Heart right ventricle (tissue), 16 donors: ENCODE results near the gene OR52E6. TPM values are rescaled to one million over a fixed set of nuclear protein-coding genes. Genes with fewer than 3 reads are reported as not detected.

Experiments used
- ATAC-seq, 8 donors: fragments of 200-7000 bp; cut with Tn5 transposase; one replicate each; pipeline ENCODE4 v1.9.1; 2020; ENCODE audit warnings: mild to moderate bottlenecking in 8 of 8, moderate library complexity in 8 of 8, moderate number of reproducible peaks in 1 of 8
- DNase-seq, 2 donors: peaks; one replicate each; pipeline ENCODE4 v3.0.0-alpha.2; 2020
- H3K27ac ChIP-seq, 10 donors: fragments of 200-600 bp; sonication (generic) in 2 of 10; one replicate each; pipeline versions ENCODE4 v1.5.0 to v1.8.0; 2020 to 2022; ENCODE audit warnings: mild to moderate bottlenecking in 3 of 10
- H3K27me3 ChIP-seq, 7 donors: fragments of 200-600 bp; one replicate each; pipeline ENCODE4 v1.8.0; 2021 to 2022; ENCODE audit warnings: mild to moderate bottlenecking in 2 of 7
- H3K36me3 ChIP-seq, 9 donors: fragments of 200-600 bp; sonication (generic) in 1 of 9; one replicate each; pipeline versions ENCODE4 v1.5.0 to v1.8.0; 2020 to 2022; ENCODE audit warnings: mild to moderate bottlenecking in 2 of 9
- H3K4me1 ChIP-seq, 9 donors: fragments of 200-600 bp; sonication (generic) in 1 of 9; one replicate each; pipeline versions ENCODE4 v1.5.0 to v1.8.0; 2020 to 2022; ENCODE audit warnings: mild to moderate bottlenecking in 4 of 9
- H3K4me3 ChIP-seq, 10 donors: fragments of 200-600 bp; sonication (generic) in 2 of 10; one replicate each; pipeline versions ENCODE4 v1.5.0 to v1.8.0; 2020 to 2022; ENCODE audit warnings: mild to moderate bottlenecking in 7 of 10, moderate library complexity in 2 of 10
- H3K9me3 ChIP-seq, 11 donors: fragments of 200-600 bp in 10 of 11; sonication (generic) in 2 of 11; one replicate each; pipeline versions ENCODE4 v1.5.0 to v1.8.0; 2013 to 2022; ENCODE audit warnings: mild to moderate bottlenecking in 2 of 11, control low read depth in 1 of 11, moderate library complexity in 1 of 11
- WGBS, 2 donors: extraction: QIAGEN DNeasy Blood & Tissue Kit; methylation state at CpG; one replicate each; pipeline ENCODE4 v1.1.7; 2013; ENCODE audit warnings: inconsistent platforms in 1 of 2; 5-methylcytosine and 5-hydroxymethylcytosine counted together
- intact Hi-C, 10 donors: fragments of 100-400 bp; cut with DNase I; formaldehyde crosslinking; loops; one replicate each; pipeline versions ENCODE4 v1.11.1 to v1.14.2; 2022
- polyA plus RNA-seq, 2 donors: library from polyadenylated mRNA; stranded (reverse); fragments of 200-250 nt; gene quantifications; one replicate each; pipeline ENCODE4 v1.2.3, GENCODE V29; 2013
- total RNA-seq, 10 donors: library from RNA; stranded (reverse); fragmentation: NEBNext Ultra II Directional in 3 of 10; extraction: Animal tissue kit (Norgen Biotek cat#: 25700) in 3 of 10; gene quantifications; one replicate each; pipeline versions ENCODE4 v1.2.1 to v1.2.4, GENCODE V29; 2021 to 2023
- TF ChIP-seq, protein P1 (sequence below), 9 donors: fragments of 200-600 bp; sonication (generic) in 2 of 9; IDR thresholded peaks; one replicate each; pipeline versions ENCODE4 v1.5.0 to v1.8.0; 2021 to 2022; ENCODE audit warnings: antibody characterized with exemption in 9 of 9, mild to moderate bottlenecking in 5 of 9, moderate library complexity in 1 of 9
- donor health status: Arrhythmogenic right ventricular cardiomyopathy.
- donor health status: ischemic (EF 13 %, LVEDD 7.1; RV severe dilation, severe dysfunction).
- donor health status: healthy with polysubstance abuse.
- donor health status: DM: no; HTN: yes; CAD: no.
- donor health status: DM: no; HTN: no; CAD: no.
- donor health status: ischemic (EF 25% LVEDD 6.9; RV normal size, moderate dysfunction).
- donor health status: ischemic (EF 25% LVEDD 5.7; RV mildly dilated, moderate dysfunction).
- donor health status: healthy.
- donor health status: DM: yes; HTN: yes; CAD: no.
- donor health status: Ischemic cardiomyopathy.
- donor health status: ischemic (EF 35%, LVEDD 5.7; RV mildly dilated, moderate dysfunction).
- donor health status: nonischemic (EF 11% LVEDD 7.7; RV severe dilation, severe dysfunction).
- donor health status: DM: yes; HTN: yes; CAD: no.
- donor health status: PGD.
- donor health status: ischemic (EF 29% LVEDD 5.4; RV normal size, mild dysfunction).
- donor health status: nonischemic (EF 23%, LVEDD 6.1; RV moderate dilation, normal function).

The OR52E6 gene
- total and polyA plus RNA-seq, 12 donors, result not detected

DNA sequence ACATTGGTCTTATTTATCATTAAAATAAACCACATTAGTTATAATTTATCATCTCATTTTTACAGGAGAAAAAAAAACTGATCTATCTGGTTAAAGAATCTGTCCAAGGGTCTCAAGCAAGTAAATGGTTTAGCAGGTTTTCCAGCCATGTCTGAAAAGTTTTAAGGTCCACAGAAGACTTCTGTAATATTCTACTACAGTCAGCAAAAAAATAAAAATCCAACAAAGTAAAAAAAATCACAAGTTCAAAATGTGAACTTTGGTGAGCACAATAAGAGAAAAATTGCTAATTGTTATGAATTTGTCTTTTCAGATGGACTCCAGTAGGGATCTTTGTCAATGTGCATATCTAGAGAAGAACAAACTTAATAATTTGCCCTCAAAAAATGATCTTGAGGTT is 40.1 kb upstream of the OR52E6 start:
- Histone ChIP-seq H3K4me1 (no peaks in the 10 kb centered on the region), H3K27ac (no peak overlapping the region), H3K36me3 (no peaks in the 10 kb centered on the region), H3K9me3 (no peaks in the 10 kb centered on the region), H3K4me3 (no peak overlapping the region), H3K27me3 (peaks cover 0 to 7% (median 0%) of the 10 kb centered on the region in 7 donors)
- no peak for DNase-seq
- ATAC-seq, result no peak
- TF ChIP-seq, protein P1, sequence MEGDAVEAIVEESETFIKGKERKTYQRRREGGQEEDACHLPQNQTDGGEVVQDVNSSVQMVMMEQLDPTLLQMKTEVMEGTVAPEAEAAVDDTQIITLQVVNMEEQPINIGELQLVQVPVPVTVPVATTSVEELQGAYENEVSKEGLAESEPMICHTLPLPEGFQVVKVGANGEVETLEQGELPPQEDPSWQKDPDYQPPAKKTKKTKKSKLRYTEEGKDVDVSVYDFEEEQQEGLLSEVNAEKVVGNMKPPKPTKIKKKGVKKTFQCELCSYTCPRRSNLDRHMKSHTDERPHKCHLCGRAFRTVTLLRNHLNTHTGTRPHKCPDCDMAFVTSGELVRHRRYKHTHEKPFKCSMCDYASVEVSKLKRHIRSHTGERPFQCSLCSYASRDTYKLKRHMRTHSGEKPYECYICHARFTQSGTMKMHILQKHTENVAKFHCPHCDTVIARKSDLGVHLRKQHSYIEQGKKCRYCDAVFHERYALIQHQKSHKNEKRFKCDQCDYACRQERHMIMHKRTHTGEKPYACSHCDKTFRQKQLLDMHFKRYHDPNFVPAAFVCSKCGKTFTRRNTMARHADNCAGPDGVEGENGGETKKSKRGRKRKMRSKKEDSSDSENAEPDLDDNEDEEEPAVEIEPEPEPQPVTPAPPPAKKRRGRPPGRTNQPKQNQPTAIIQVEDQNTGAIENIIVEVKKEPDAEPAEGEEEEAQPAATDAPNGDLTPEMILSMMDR (IDR thresholded peaks at IDR 0.05), result no peak
- intact Hi-C loops, result no loop called here

DNA sequence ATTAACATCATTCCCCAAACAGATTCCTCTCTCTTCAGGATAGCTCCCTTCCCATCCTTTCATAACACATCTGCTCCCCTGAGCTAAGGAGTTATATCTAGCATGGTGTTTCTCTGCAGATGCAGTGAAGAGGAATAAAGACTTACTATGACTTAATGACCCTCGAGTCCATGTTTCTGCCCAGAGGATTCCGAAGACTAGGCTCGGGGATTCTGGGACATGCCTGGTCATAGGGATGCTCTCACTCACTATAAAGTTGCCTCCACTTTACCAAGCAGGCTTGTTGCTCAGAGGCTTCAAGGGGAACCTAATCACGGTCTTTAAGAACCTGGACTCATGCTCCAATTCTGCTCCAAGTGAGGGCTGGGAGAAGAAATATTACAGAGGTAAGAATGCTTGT is 38.6 kb upstream of the OR52E6 start, which contains the start of gene OR52E4:
Gene OR52E4, plus strand, starts transcription at position 301 of the 400 bp plus-strand sequence. CDS start 3,664 bp downstream, outside the sequence.
- no peaks in the 10 kb centered on the region for H3K9me3 ChIP-seq
- H3K27ac ChIP-seq, result no peak within 1 kb of the TSS
- H3K27me3 ChIP-seq, result peaks cover 0 to 7% (median 0%) of the 10 kb centered on the region in 7 donors
- H3K4me1 ChIP-seq, result no peaks in the 10 kb centered on the region
- TF ChIP-seq, protein P1 (IDR thresholded peaks at IDR 0.05), result no peak
- ATAC-seq (no peak), DNase-seq (no peak)
- no peaks in the 10 kb centered on the region for H3K36me3 ChIP-seq
- intact Hi-C loops, result no loop called here
- 76 to 80% methylated on average over 4 of the region's 4 CpGs for WGBS, 2 donors
- H3K4me3 ChIP-seq, result no peak within 1 kb of the TSS

DNA sequence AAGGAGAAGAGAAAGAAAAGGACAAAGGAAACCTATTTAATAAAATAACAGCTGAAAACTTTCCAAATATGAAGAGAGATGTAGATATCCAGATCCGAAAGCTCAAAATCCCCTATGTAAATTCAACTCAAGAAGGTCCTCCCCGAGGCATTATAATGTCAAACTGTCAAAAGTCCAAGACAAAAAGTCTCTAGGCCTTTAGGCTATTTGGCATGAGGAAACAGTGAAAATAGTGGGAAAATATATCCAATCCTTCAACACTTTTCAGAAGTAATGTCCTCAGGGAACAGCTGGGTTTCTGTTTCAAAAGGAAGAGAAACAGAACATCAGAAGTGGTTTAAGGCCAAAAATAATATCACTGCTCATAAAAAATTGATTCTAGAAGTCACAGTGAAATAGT is 36.9 kb upstream of the OR52E6 start:
- intact Hi-C loops, result no loop called here

DNA sequence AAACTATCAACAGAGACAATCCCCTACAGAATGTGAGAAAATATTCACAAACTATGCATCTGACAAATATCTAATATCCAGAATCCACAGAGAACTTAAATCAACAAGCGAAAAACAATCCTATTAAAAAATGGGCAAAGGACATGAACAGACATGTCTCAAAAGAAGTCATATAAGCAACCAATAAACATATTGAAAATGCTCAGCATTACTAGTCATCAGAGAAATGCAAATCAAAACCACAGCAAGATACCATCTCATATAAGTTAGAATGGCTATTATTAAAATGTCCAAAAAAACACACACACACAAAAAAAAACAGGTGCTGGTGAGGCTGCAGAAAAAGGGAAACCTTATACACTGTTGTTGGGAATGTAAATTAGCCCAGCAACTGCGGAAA is 24.1 kb upstream of the OR52E6 start:
- WGBS, 2 donors, result 82 to 86% methylated on average over 2 of the region's 2 CpGs
- intact Hi-C loops, result no loop called here
- H3K4me3 ChIP-seq, result no peak overlapping the region

More for the DNA sequence above, 36.9 kb upstream of the OR52E6 start:
- peaks cover 0 to 1% (median 0%) of the 10 kb centered on the region in 11 donors for H3K9me3 ChIP-seq
- H3K4me3 ChIP-seq, result no peak overlapping the region
- 47 to 58% methylated on average over 2 of the region's 2 CpGs for WGBS, 2 donors
- H3K27ac ChIP-seq, result no peak overlapping the region
- H3K4me1 ChIP-seq, result no peaks in the 10 kb centered on the region
- H3K36me3 ChIP-seq, result no peaks in the 10 kb centered on the region
- no peaks in the 10 kb centered on the region for H3K27me3 ChIP-seq
- TF ChIP-seq, protein P1 (IDR thresholded peaks at IDR 0.05), result no peak
- DNase-seq, result no peak
- ATAC-seq, result no peak

More for the DNA sequence above, 24.1 kb upstream of the OR52E6 start:
- no peak for DNase-seq
- ATAC-seq, result no peak
- H3K9me3 ChIP-seq, result peaks cover 0 to 9% (median 0%) of the 10 kb centered on the region in 11 donors
- TF ChIP-seq, protein P1 (IDR thresholded peaks at IDR 0.05), result no peak
- no peaks in the 10 kb centered on the region for H3K36me3 ChIP-seq
- no peak overlapping the region for H3K27ac ChIP-seq
- H3K27me3 ChIP-seq, result no peaks in the 10 kb centered on the region
- no peaks in the 10 kb centered on the region for H3K4me1 ChIP-seq
